ENCODE data around the gene TPGS2. TPM values are rescaled to one million over a fixed set of nuclear protein-coding genes. Genes with fewer than 3 reads are reported as not detected.

Gene TPGS2
- total RNA-seq, 1 experiment from 2014 or later: 93.3 TPM

GRCh38 chr18:36769172-36769571 is 59.6 kb downstream of the TPGS2 start:
- TF ChIP-seq EZH2phosphoT487 (IDR thresholded peaks at IDR 0.05; ENCODE audit: borderline replicate concordance) (no peak), ZFX (IDR thresholded peaks at IDR 0.05) (no peak), FOSL1 (IDR thresholded peaks at IDR 0.05; ENCODE audit: low read depth) (no peak), MAX (IDR thresholded peaks at IDR 0.05) (no peak), CEBPB (IDR thresholded peaks at IDR 0.05; ENCODE audit: low read depth) (no peak), ELF1 (IDR thresholded peaks at IDR 0.05; ENCODE audit: borderline replicate concordance, low read depth) (no peak), SRF (IDR thresholded peaks at IDR 0.05; ENCODE audit: low read depth) (no peak), REST (IDR thresholded peaks at IDR 0.05; ENCODE audit: low read depth) (no peak), ZBTB33 (IDR thresholded peaks at IDR 0.05; ENCODE audit: extremely low read depth, insufficient replicate concordance, low read length) (no peak), EZH2 (IDR thresholded peaks at IDR 0.05) (no peak), SP1 (IDR thresholded peaks at IDR 0.05; ENCODE audit: low read depth) (no peak), SIN3A (IDR thresholded peaks at IDR 0.05; ENCODE audit: low read depth) (no peak), TCF7L2 (IDR thresholded peaks at IDR 0.05; ENCODE audit: borderline replicate concordance, extremely low read depth, insufficient read depth, insufficient read length) (no peak), POLR2A (IDR thresholded peaks at IDR 0.05; ENCODE audit: borderline replicate concordance, extremely low read depth, insufficient read depth, insufficient read length) (no peak), CTCF (IDR thresholded peaks at IDR 0.05 in 2 of 3, conservative IDR thresholded peaks at IDR 0.05 in 1 of 3; ENCODE audit: borderline replicate concordance in 1 of 3, insufficient read depth in 1 of 3, low read depth in 2 of 3, low read length in 2 of 3) (no peak), EGR1 (IDR thresholded peaks at IDR 0.05; ENCODE audit: low read depth) (no peak), ZNF274 (IDR thresholded peaks at IDR 0.05; ENCODE audit: low read depth, low read length) (no peak)
- no peak for DNase-seq (ENCODE audit: low read depth, low spot score)
- no TSS peak for BruUV-seq (replicated peaks)
- POLR2A ChIA-PET: no interaction called here
- no peak overlapping the region for H2AFZ ChIP-seq (ENCODE audit: low read depth, low read length, poor library complexity, severe bottlenecking)
- no peaks in the 10 kb centered on the region for H3K4me1 ChIP-seq (ENCODE audit: control insufficient read depth in 1 of 2, insufficient read depth in 2 of 2, low read length in 2 of 2)
- H3K79me2 ChIP-seq (ENCODE audit: insufficient read depth, low read length): no peaks in the 10 kb centered on the region
- RAD21 ChIA-PET (ENCODE audit: low non-redundant PET in 1 of 2, low total read pairs in 2 of 2, uncharacterized antibody in 2 of 2, unreplicated experiment in 2 of 2): no interaction called here
- intact Hi-C loops (cut with micrococcal nuclease): loop anchor here (1.0 kb wide), 1 partner anchor 40 kb away; no protein-coding TSS in a partner anchor
- no peaks in the 10 kb centered on the region for H4K20me1 ChIP-seq (ENCODE audit: insufficient read depth)
- no peaks in the 10 kb centered on the region for H3K9me3 ChIP-seq (ENCODE audit: control insufficient read depth in 1 of 2, insufficient read depth in 1 of 2, low read depth in 1 of 2, low read length in 2 of 2)
- H3K4me2 ChIP-seq (ENCODE audit: low read length): no peak overlapping the region
- H3K9me2 ChIP-seq (ENCODE audit: insufficient read depth): no peaks in the 10 kb centered on the region
- H3K27ac ChIP-seq (ENCODE audit: low read depth, low read length): no peak overlapping the region
- H3K36me3 ChIP-seq (ENCODE audit: control insufficient read depth in 1 of 2, insufficient read depth in 2 of 2, low read length in 2 of 2): no peaks in the 10 kb centered on the region
- CTCF ChIA-PET: no interaction called here
- no peak overlapping the region for H3K9ac ChIP-seq (ENCODE audit: low read length)
- H3K4me3 ChIP-seq (replicated peaks in 1 of 2; ENCODE audit: low read depth in 1 of 2, low read length in 2 of 2): no peak overlapping the region
- no peak for ATAC-seq
- no peaks in the 10 kb centered on the region for H3K27me3 ChIP-seq (ENCODE audit: insufficient read depth, low read length)

Measured in HCT116 (cell line).